GM21526 (cell line): ENCODE measurements around the gene GIPC3.
"Not testable (repeated sequence)": the region's sequence is repeated elsewhere in the genome, so short reads cannot be mapped to it uniquely, and the experiment has no call there.

Experiments
- ATAC-seq: cut with Tn5 transposase; IDR thresholded peaks from one replicate; pipeline ENCODE4 v1.9.1; 2021; ENCODE audit warnings: moderate library complexity; ENCODE audit not compliant: unreplicated experiment, low FRiP score

GIPC3 gene

GRCh38 chr19:3575949-3576673 lies 9.2 kb upstream of the GIPC3 start:
- ATAC-seq = no peak

- no peak for ATAC-seq
These were observed 8.4 kb upstream of the GIPC3 start for GRCh38 chr19:3576696-3577443.

DNA sequence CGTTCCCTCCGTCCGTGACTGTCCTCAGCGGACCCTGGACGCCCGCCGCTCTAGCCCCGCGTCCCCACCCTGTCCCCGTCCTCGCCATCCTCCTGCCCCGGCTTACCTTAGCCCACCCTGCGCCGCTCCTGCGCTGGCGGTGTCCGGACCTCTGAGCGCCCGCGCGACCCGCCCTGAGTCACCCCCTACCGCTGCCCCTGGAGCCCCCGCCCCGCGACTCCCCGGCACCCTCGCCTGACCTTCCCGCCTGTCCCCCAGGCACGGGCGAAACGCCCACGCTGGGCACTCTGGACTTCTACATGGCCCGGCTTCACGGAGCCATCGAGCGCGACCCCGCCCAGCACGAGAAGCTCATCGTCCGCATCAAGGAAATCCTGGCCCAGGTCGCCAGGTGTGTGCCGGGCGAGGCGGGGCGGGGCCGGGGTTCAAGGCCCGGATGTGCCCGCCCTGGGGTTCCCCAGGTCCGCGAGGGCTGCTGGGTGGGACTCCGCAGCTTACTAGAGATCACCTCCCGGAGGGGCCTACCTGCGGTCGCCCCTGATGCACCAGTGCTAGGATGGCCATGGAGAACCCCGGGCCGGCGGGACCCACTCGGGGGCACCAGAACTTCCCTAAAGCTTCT lies 7.4 kb upstream of the GIPC3 start:
- no peak for ATAC-seq

GRCh38 chr19:3578390-3578789 lies 6.9 kb upstream of the GIPC3 start:
- ATAC-seq = no peak

DNA sequence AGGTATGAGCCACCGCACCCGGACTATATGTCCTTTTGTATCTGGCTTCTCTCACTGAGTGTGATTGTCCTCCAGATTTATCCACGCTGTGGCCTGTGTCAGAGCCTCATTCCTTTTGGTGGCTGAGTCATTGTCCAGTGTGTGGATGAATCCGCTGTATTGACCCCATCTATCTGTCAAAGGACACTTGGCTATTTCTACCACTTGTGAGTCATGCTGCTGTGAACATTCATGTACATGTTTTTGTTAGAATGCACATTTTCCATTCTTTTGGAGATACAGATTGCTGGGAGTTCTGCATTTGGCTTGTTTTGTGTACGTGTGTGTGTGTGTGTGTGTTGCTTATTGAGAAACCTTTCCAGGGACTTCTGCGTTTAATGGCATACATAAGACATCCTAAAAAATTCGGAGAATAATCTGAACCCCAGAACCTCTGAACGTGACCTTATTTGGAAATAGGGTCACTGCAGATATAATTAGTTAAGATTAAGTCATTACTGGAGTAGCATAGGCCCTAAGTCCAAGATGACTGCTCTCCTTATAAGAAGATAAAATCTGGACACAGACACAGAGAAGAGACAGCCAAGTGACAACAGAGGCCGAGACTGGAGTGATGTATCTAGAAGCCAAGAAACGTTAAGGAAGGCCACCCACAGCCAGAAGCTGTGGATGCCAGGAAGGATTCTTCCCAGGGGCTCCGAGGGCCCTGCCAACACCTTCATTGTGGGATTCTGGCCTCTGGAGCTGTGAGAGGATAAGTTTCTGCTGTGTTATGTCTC lies 4.9 kb upstream of the GIPC3 start:
- no peak for ATAC-seq

GRCh38 chr19:3581792-3582191 lies 3.5 kb upstream of the GIPC3 start:
- ATAC-seq = not testable (repeated sequence)

- not testable (repeated sequence) for ATAC-seq
These were observed 1.1 kb upstream of the GIPC3 start for GRCh38 chr19:3584036-3584802.

- no peak for ATAC-seq
These were observed 899 bp downstream of the GIPC3 start for GRCh38 chr19:3586127-3586626.

DNA sequence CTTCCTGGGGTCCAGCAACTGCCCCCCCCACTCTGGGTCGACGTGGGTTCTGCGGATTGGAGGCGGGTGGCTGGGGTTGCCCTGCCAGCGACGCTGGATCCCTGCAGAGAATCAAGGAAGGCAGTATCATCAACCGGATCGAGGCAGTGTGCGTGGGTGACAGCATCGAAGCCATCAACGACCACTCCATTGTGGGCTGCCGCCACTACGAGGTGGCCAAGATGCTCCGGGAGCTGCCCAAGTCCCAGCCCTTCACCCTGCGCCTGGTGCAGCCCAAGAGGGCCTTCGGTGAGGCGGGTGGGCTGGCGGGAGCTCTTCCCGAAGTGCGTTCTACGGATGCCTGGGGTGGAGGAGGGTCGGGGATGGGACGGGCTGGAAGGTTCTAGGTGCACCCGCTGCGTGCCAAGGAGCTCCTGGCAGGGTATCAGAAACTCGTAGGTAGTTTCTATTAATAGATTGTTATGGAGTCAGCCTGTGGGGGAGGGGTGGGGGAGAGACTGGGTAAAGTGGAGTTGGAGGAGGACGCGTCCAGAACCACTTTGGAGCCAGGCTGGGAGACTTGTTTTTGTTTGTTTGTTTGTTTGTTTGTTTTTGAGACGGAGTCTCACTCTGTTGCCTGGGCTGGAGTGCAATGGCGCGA lies 1.5 kb downstream of the GIPC3 start:
- no peak for ATAC-seq

DNA sequence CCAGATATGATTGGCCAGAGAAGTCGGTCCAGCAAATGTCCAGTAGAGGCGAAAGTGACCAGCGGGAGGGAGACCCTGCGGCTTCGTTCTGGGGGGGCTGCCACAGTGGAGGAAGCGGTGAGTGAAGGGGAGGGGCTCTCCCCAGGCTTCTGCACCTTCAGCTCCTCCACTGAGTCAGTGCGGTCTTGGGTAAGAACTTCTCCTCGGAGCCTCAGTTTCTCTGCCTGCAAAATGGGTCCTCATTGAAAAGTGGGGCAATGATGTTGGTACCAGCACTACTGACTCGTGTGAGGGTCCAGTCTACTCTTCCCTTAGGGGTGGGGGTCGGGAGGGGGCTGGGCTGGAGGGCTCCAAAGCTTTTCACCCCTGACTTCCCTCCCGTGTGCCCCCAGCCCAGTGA lies 4.2 kb downstream of the GIPC3 start:
- ATAC-seq = no peak

- no peak for ATAC-seq
These were observed 4.7 kb downstream of the GIPC3 start for GRCh38 chr19:3589949-3590348.

GRCh38 chr19:3590991-3591659 lies 5.8 kb downstream of the GIPC3 start:
- no peak for ATAC-seq

GRCh38 chr19:3591876-3592613 lies 6.8 kb downstream of the GIPC3 start:
- ATAC-seq = no peak

GRCh38 chr19:3593156-3593555 lies 7.9 kb downstream of the GIPC3 start:
- ATAC-seq = no peak

- ATAC-seq = no peak
These were observed 10.3 kb downstream of the GIPC3 start for GRCh38 chr19:3595521-3596061.

DNA sequence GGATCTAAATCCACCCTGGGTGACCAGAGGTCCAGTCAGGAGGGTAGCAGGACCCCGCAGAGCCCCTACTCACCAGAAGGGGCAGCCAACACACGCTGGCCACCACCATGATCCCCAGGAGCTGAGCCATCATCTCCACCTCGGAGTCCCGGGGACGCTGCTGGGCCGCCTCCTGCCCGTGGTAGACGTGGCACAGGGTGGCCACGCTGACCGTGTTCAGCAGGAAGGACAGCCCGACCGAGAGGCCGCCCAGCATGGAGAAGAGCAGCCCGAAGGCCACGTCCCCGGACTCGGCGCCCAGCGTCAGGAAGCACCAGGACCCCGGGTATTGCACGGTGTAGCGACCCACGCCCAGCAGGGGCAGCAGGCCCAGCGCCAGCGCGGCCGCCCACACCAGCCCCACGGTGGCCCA lies 14.5 kb downstream of the GIPC3 start:
- no peak for ATAC-seq

DNA sequence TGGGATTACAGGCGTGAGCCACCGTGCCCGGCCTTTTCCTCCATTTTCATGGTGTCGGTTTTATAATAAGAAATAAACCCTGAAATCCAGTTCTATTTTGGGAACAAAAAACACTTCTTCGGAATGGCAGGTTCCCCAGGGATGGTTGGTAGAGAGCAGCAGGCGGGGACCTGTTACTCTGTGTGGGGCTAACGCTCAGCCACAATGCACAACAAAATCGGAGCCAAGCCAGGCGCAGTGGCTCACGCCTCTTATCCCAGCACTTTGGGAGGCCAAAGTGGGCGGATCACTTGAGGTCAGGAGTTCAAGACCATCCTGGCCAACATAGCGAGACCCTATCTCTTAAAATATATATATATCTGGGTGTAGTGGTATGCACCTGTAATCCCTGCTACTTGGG lies 15.7 kb downstream of the GIPC3 start:
- no peak for ATAC-seq
